Right atrium auricular region (tissue), 2 donors: ENCODE data around the gene SLC4A1. TPM values are rescaled to one million over a fixed set of nuclear protein-coding genes. Genes with fewer than 3 reads are reported as not detected.

Experiments
- DNase-seq: peaks from one replicate; pipeline ENCODE4 v3.0.0-alpha.2; 2019; ENCODE audit warnings: low spot score
- H3K27ac ChIP-seq, 2 donors: fragments of 200-600 bp; sonication (generic); 1 replicate in 1 of 2; 2 replicates in 1 of 2; pipeline ENCODE4 v1.5.1; 2016 to 2019
- H3K27me3 ChIP-seq, 2 donors: fragments of 200-600 bp; sonication (generic); one replicate each; pipeline versions ENCODE4 v1.5.1 to v1.6.0; 2017 to 2019
- H3K36me3 ChIP-seq: fragments of 200-600 bp; sonication (generic); one replicate; pipeline ENCODE4 v1.5.1; 2016
- H3K4me1 ChIP-seq, 2 donors: fragments of 200-600 bp; sonication (generic); one replicate each; pipeline versions ENCODE4 v1.5.1 to v1.6.0; 2017 to 2019
- H3K4me3 ChIP-seq, 2 donors: fragments of 200-600 bp; sonication (generic); 1 replicate in 1 of 2; 2 replicates in 1 of 2; pipeline ENCODE4 v1.5.1; 2017 to 2019; ENCODE audit warnings: mild to moderate bottlenecking in 1 of 2, moderate library complexity in 1 of 2
- H3K9me3 ChIP-seq, 2 donors: fragments of 200-600 bp; sonication (generic); one replicate each; pipeline ENCODE4 v1.5.1; 2019
- total RNA-seq, 2 donors: library from RNA; depleted of rRNA; stranded (reverse); fragments of >200 nt; gene quantifications; one replicate each; pipeline ENCODE4 v1.1.0, GENCODE V29; 2016
- TF ChIP-seq, protein P1 (sequence below), 2 donors: fragments of 200-600 bp; sonication (generic); IDR thresholded peaks; one replicate each; pipeline ENCODE4 v1.5.1; 2019; ENCODE audit warnings: antibody characterized with exemption in 2 of 2

The SLC4A1 gene
- total RNA-seq, 2 donors from 2014 or later = 0.47 to 1.1 TPM

GRCh38 chr17:44268709-44269534, 987 bp upstream of the SLC4A1 start:
- TF ChIP-seq, protein P1, sequence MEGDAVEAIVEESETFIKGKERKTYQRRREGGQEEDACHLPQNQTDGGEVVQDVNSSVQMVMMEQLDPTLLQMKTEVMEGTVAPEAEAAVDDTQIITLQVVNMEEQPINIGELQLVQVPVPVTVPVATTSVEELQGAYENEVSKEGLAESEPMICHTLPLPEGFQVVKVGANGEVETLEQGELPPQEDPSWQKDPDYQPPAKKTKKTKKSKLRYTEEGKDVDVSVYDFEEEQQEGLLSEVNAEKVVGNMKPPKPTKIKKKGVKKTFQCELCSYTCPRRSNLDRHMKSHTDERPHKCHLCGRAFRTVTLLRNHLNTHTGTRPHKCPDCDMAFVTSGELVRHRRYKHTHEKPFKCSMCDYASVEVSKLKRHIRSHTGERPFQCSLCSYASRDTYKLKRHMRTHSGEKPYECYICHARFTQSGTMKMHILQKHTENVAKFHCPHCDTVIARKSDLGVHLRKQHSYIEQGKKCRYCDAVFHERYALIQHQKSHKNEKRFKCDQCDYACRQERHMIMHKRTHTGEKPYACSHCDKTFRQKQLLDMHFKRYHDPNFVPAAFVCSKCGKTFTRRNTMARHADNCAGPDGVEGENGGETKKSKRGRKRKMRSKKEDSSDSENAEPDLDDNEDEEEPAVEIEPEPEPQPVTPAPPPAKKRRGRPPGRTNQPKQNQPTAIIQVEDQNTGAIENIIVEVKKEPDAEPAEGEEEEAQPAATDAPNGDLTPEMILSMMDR (IDR thresholded peaks at IDR 0.05) = no peak
- Histone ChIP-seq H3K27me3 (no peaks in the 10 kb centered on the region), H3K36me3 (no peaks in the 10 kb centered on the region), H3K4me1 (peaks cover 0 to 10% of the 10 kb centered on the region in 2 donors), H3K4me3 (no peak overlapping the region), H3K27ac (no peak overlapping the region), H3K9me3 (no peaks in the 10 kb centered on the region)
- DNase-seq = no peak

GRCh38 chr17:44267165-44267455, 825 bp downstream of the SLC4A1 start:
- H3K4me1 ChIP-seq = peaks cover 0 to under 1% of the 10 kb centered on the region in 2 donors
- no peaks in the 10 kb centered on the region for H3K36me3 ChIP-seq
- no peaks in the 10 kb centered on the region for H3K27me3 ChIP-seq
- no peak for DNase-seq
- no peak overlapping the region for H3K27ac ChIP-seq
- no peak overlapping the region for H3K4me3 ChIP-seq
- TF ChIP-seq, protein P1 (IDR thresholded peaks at IDR 0.05) = no peak
- no peaks in the 10 kb centered on the region for H3K9me3 ChIP-seq

GRCh38 chr17:44266402-44267164, 1.4 kb downstream of the SLC4A1 start:
- H3K27me3 ChIP-seq = no peaks in the 10 kb centered on the region
- no peaks in the 10 kb centered on the region for H3K9me3 ChIP-seq
- no peak for DNase-seq
- H3K4me1 ChIP-seq = no peaks in the 10 kb centered on the region
- H3K4me3 ChIP-seq = no peak overlapping the region
- no peak overlapping the region for H3K27ac ChIP-seq
- TF ChIP-seq, protein P1 (IDR thresholded peaks at IDR 0.05) = no peak
- no peaks in the 10 kb centered on the region for H3K36me3 ChIP-seq

GRCh38 chr17:44263345-44263902, 4.5 kb downstream of the SLC4A1 start:
- H3K4me3 ChIP-seq = no peak overlapping the region
- H3K36me3 ChIP-seq = no peaks in the 10 kb centered on the region
- no peaks in the 10 kb centered on the region for H3K4me1 ChIP-seq
- TF ChIP-seq, protein P1 (IDR thresholded peaks at IDR 0.05) = no peak
- DNase-seq = no peak
- H3K27ac ChIP-seq = no peak overlapping the region
- no peaks in the 10 kb centered on the region for H3K27me3 ChIP-seq
- no peaks in the 10 kb centered on the region for H3K9me3 ChIP-seq

- H3K27ac ChIP-seq = no peak overlapping the region
- H3K4me3 ChIP-seq = no peak overlapping the region
- H3K4me1 ChIP-seq = no peaks in the 10 kb centered on the region
- H3K36me3 ChIP-seq = no peaks in the 10 kb centered on the region
- DNase-seq = no peak
- H3K9me3 ChIP-seq = no peaks in the 10 kb centered on the region
- TF ChIP-seq, protein P1 (IDR thresholded peaks at IDR 0.05) = no peak
- no peaks in the 10 kb centered on the region for H3K27me3 ChIP-seq
Observed at GRCh38 chr17:44262654-44263225, 5.2 kb downstream of the SLC4A1 start.
